GM19193 (cell line): ENCODE data around the gene OR2A42.
"Not testable (repeated sequence)": the region's sequence is repeated elsewhere in the genome, so short reads cannot be mapped to it uniquely, and the experiment has no call there.

ENCODE experiments used
- POLR2A ChIP-seq: IDR thresholded peaks from 4 replicates; pipeline ENCODE4 v1.6.1; 2011; ENCODE audit not compliant: insufficient read depth, insufficient read length; ENCODE audit errors: extremely low read depth

The OR2A42 gene

GRCh38 chr7:144239365-144239764, at the start of gene OR2A42:
OR2A42 (minus strand) TSS chr7:144239605; CDS start chr7:144232843, 6,762 bp downstream.
- TF ChIP-seq POLR2A, result not testable (repeated sequence)

- not testable (repeated sequence) for TF ChIP-seq POLR2A
These were observed 29.8 kb upstream of the OR2A42 start, which contains the start of gene CTAGE8 for GRCh38 chr7:144269188-144269587. CTAGE8 (minus strand) TSS chr7:144269288; CDS start chr7:144269250, 38 bp downstream.

GRCh38 chr7:144264692-144265091, 25.3 kb upstream of the OR2A42 start, which contains the start of gene OR2A7:
OR2A7 (minus strand) TSS chr7:144264792; CDS start chr7:144259628, 5,164 bp downstream.
- not testable (repeated sequence) for TF ChIP-seq POLR2A

GRCh38 chr7:144256112-144256511, 16.7 kb upstream of the OR2A42 start:
- no peak for TF ChIP-seq POLR2A

- TF ChIP-seq POLR2A, result no peak
These were observed 16.1 kb upstream of the OR2A42 start for GRCh38 chr7:144255471-144255897.

- TF ChIP-seq POLR2A, result not testable (repeated sequence)
These were observed 44.1 kb downstream of the OR2A42 start, which contains the start of gene ARHGEF35 for GRCh38 chr7:144195212-144195872. ARHGEF35 (minus strand) TSS chr7:144195833; CDS start chr7:144188383, 7,450 bp downstream.

GRCh38 chr7:144183166-144183565, 56.2 kb downstream of the OR2A42 start, which contains the start of gene CTAGE4:
CTAGE4 (plus strand) TSS chr7:144183466; CDS start chr7:144183504, 38 bp downstream.
- TF ChIP-seq POLR2A, result not testable (repeated sequence)
